MM.1S (cell line): ENCODE measurements around the gene NLGN1.

Experiments used
- CTCF ChIP-seq: fragments of 300-600 bp; sonication (generic); IDR thresholded peaks from 2 replicates; pipeline ENCODE4 v1.5.1; 2016; ENCODE audit warnings: antibody characterized with exemption, low read length, mixed read lengths
- EZH2 ChIP-seq: fragments of 300-600 bp; sonication (generic); optimal IDR thresholded peaks from 2 replicates; pipeline ENCODE3; 2017; ENCODE audit warnings: low read depth, mild to moderate bottlenecking, antibody characterized with exemption, low read length, mixed read lengths
- EZH2phosphoT487 ChIP-seq: fragments of 300-600 bp; sonication (generic); IDR thresholded peaks from 2 replicates; pipeline ENCODE4 v1.6.1; 2018; ENCODE audit warnings: antibody characterized with exemption, low read length

- no peak for TF ChIP-seq EZH2
- no peak for TF ChIP-seq CTCF
- no peak for TF ChIP-seq EZH2phosphoT487
These were observed 578.7 kb downstream of the NLGN1 start for GRCh38 chr3:173976281-173976680.
